Vagina (tissue), 2 donors: ENCODE measurements around the gene IQSEC3.

Source experiments
- POLR2A ChIP-seq, 2 donors: fragments of 450-650 bp; IDR thresholded peaks; one replicate each; pipeline ENCODE4 v1.6.1; 2017; ENCODE audit warnings: antibody characterized with exemption in 2 of 2, mild to moderate bottlenecking in 2 of 2, moderate library complexity in 2 of 2
- POLR2AphosphoS5 ChIP-seq, 2 donors: sonication (generic); formaldehyde crosslinking; IDR thresholded peaks; one replicate each; pipeline ENCODE4 v1.9.0; 2017; ENCODE audit warnings: antibody characterized with exemption in 2 of 2, mild to moderate bottlenecking in 2 of 2, low read depth in 1 of 2; ENCODE audit not compliant: insufficient read depth in 1 of 2
- TF ChIP-seq, protein P1 (sequence below), 3 experiments: fragments of 450-650 bp in 2 of 3; fragments of 200-600 bp in 1 of 3; sonication (generic) in 1 of 3; IDR thresholded peaks; one replicate each; pipeline ENCODE4 v1.5.1; 2017 to 2019; ENCODE audit warnings: antibody characterized with exemption in 3 of 3, mild to moderate bottlenecking in 2 of 3, moderate library complexity in 2 of 3

DNA sequence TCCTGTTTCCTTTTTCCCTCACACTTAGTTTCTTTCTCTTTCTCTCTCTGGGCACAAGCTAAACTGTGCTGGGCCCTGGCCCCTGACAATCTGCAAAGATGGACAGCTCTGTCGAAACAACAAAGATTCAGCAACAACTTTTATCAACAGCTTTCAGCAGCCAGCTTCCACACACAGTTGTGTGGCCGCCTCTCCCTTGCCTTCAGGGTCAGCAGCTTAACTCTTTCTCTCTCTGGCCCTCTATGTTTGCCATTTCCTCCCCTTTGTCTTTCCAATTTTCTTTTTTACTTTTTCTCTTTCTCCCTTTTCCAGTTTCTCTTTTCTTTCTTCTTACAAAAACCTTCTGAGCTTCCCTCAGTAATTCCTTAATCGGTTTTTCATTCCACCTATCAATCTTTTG lies 43.3 kb downstream of the IQSEC3 start:
- TF ChIP-seq, protein P1, sequence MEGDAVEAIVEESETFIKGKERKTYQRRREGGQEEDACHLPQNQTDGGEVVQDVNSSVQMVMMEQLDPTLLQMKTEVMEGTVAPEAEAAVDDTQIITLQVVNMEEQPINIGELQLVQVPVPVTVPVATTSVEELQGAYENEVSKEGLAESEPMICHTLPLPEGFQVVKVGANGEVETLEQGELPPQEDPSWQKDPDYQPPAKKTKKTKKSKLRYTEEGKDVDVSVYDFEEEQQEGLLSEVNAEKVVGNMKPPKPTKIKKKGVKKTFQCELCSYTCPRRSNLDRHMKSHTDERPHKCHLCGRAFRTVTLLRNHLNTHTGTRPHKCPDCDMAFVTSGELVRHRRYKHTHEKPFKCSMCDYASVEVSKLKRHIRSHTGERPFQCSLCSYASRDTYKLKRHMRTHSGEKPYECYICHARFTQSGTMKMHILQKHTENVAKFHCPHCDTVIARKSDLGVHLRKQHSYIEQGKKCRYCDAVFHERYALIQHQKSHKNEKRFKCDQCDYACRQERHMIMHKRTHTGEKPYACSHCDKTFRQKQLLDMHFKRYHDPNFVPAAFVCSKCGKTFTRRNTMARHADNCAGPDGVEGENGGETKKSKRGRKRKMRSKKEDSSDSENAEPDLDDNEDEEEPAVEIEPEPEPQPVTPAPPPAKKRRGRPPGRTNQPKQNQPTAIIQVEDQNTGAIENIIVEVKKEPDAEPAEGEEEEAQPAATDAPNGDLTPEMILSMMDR (IDR thresholded peaks at IDR 0.05) = no peak
- no peak for TF ChIP-seq POLR2A (IDR thresholded peaks at IDR 0.05)
- TF ChIP-seq POLR2AphosphoS5 (IDR thresholded peaks at IDR 0.05; ENCODE audit: insufficient read depth in 1 of 2, low read depth in 1 of 2) = no peak
